HepG2 (cell line): ENCODE results near the gene PEAK1. TPM values are rescaled to one million over a fixed set of nuclear protein-coding genes. Genes with fewer than 3 reads are reported as not detected.

ENCODE experiments used
- ATAC-seq: fragments of 200-7000 bp; cut with Tn5 transposase; 3 replicates; pipeline ENCODE4 v1.9.1; 2020; ENCODE audit warnings: mild to moderate bottlenecking, moderate library complexity
- BruUV-seq: library from RNA; stranded (reverse); fragments of 400-500 nt; replicated peaks from 2 replicates; lab custom pipeline; 2021; lab: Mats Ljungman, UMichigan
- CTCF ChIA-PET: fragments of 300-600 bp; formaldehyde crosslinking; extraction: SDS; loops from one replicate; lab custom pipeline; 2021; ENCODE audit warnings: low total read pairs, inconsistent platforms, low intra/inter-chr PET ratio; lab: Yijun Ruan, JAX
- POLR2A ChIA-PET: fragments of 350-600 bp; sonication (Branson Sonifier 250); formaldehyde crosslinking; loops from one replicate; lab custom pipeline; 2020; ENCODE audit warnings: antibody characterized with exemption, inconsistent platforms; lab: Yijun Ruan, JAX
- DNase-seq: peaks from one replicate; pipeline ENCODE4 v3.0.0-alpha.2; 2015; ENCODE audit warnings: low spot score
- FAIRE-seq: peaks from 3 replicates; lab custom pipeline; 2011; peaks lifted over from hg19 to GRCh38; lab: Jason Lieb, UNC
- H2AFZ ChIP-seq: one replicate; pipeline ENCODE4 v1.6.1; 2011; ENCODE audit warnings: low read length, inconsistent platforms
- H3K27ac ChIP-seq: fragments of 300-600 bp; 3 replicates; pipeline ENCODE4 v1.8.0; 2011; ENCODE audit warnings: mixed run types, mild to moderate bottlenecking, mixed read lengths, low read length, inconsistent platforms; ENCODE audit not compliant: insufficient read depth; ENCODE audit errors: extremely low read length
- H3K27me3 ChIP-seq, 2 experiments: fragments of 200-600 bp in 1 of 2; 2 replicates in 1 of 2; 3 replicates in 1 of 2; pipeline versions ENCODE4 v1.6.0 to v1.8.0; 2011; ENCODE audit warnings: low read length in 2 of 2, mild to moderate bottlenecking in 2 of 2, moderate library complexity in 2 of 2, inconsistent platforms in 1 of 2; ENCODE audit not compliant: insufficient read depth in 2 of 2, control insufficient read depth in 1 of 2
- H3K36me3 ChIP-seq, 2 experiments: fragments of 200-600 bp in 1 of 2; replicated peaks in 1 of 2; 2 replicates in 1 of 2; 3 replicates in 1 of 2; pipeline versions ENCODE4 v1.5.1 to v1.8.0; 2011; ENCODE audit warnings: low read length in 2 of 2, inconsistent platforms in 1 of 2; ENCODE audit not compliant: insufficient read depth in 2 of 2, control insufficient read depth in 1 of 2
- H3K4me1 ChIP-seq: 2 replicates; pipeline ENCODE4 v1.5.1; 2012; ENCODE audit warnings: low read length, inconsistent platforms; ENCODE audit not compliant: insufficient read depth
- H3K4me2 ChIP-seq: 2 replicates; pipeline ENCODE4 v1.6.0; 2011; ENCODE audit warnings: low read depth, low read length, inconsistent platforms
- H3K4me3 ChIP-seq, 3 experiments: fragments of 200-600 bp in 1 of 3; sonication (generic), shearing (Covaris generic) in 1 of 3; replicated peaks in 1 of 3; 2 replicates each; pipeline ENCODE4 v1.5.1; 2011 to 2016; ENCODE audit warnings: low read length in 3 of 3, inconsistent platforms in 2 of 3, low read depth in 2 of 3, mild to moderate bottlenecking in 2 of 3, control low read depth in 1 of 3, mixed read lengths in 1 of 3; ENCODE audit not compliant: insufficient read depth in 1 of 3
- H3K79me2 ChIP-seq: one replicate; pipeline ENCODE4 v1.6.1; 2011; ENCODE audit warnings: low read length, inconsistent platforms; ENCODE audit not compliant: insufficient read depth
- H3K9ac ChIP-seq: 2 replicates; pipeline ENCODE4 v1.6.0; 2011; ENCODE audit warnings: mild to moderate bottlenecking, low read depth, low read length, inconsistent platforms; ENCODE audit not compliant: insufficient read depth
- H3K9me3 ChIP-seq: 2 replicates; pipeline ENCODE4 v1.5.1; 2012; ENCODE audit warnings: mild to moderate bottlenecking, low read length
- H4K20me1 ChIP-seq: 2 replicates; pipeline ENCODE4 v1.6.0; 2011; ENCODE audit warnings: inconsistent platforms, mild to moderate bottlenecking, low read length, moderate library complexity; ENCODE audit not compliant: insufficient read depth
- ATAD3A ChIP-seq: sonication (generic); formaldehyde crosslinking; IDR thresholded peaks from 2 replicates; pipeline ENCODE4 v1.4.0; 2020; ENCODE audit warnings: missing genetic modification reagents
- GLMP ChIP-seq: sonication (generic); formaldehyde crosslinking; IDR thresholded peaks from 2 replicates; pipeline ENCODE4 v1.9.0; 2021; ENCODE audit warnings: missing genetic modification reagents, mild to moderate bottlenecking, borderline replicate concordance
- IKZF1 ChIP-seq: fragments of 450-650 bp; IDR thresholded peaks from 2 replicates; pipeline ENCODE4 v1.7.1; 2016
- KLF12 ChIP-seq: sonication (generic); formaldehyde crosslinking; IDR thresholded peaks from 2 replicates; pipeline ENCODE4 v1.4.0; 2020; ENCODE audit warnings: missing genetic modification reagents, borderline replicate concordance
- MYNN ChIP-seq: sonication (generic); formaldehyde crosslinking; IDR thresholded peaks from 2 replicates; pipeline ENCODE4 v1.4.0; 2020; ENCODE audit warnings: mild to moderate bottlenecking, low read depth, missing genetic modification reagents
- POGZ ChIP-seq: sonication (generic); formaldehyde crosslinking; IDR thresholded peaks from 2 replicates; pipeline ENCODE4 v1.4.0; 2020; ENCODE audit warnings: mild to moderate bottlenecking, missing genetic modification reagents
- SKI ChIP-seq: fragments of 450-650 bp; IDR thresholded peaks from one replicate; pipeline ENCODE4 v1.6.1; 2018; ENCODE audit warnings: mild to moderate bottlenecking; ENCODE audit not compliant: partially characterized antibody
- THAP11 ChIP-seq: IDR thresholded peaks from 2 replicates; pipeline ENCODE4 v1.6.1; 2016; ENCODE audit warnings: missing biosample characterization, missing genetic modification reagents
- THAP8 ChIP-seq: sonication (generic); formaldehyde crosslinking; IDR thresholded peaks from 2 replicates; pipeline ENCODE4 v1.5.1; 2020; ENCODE audit warnings: missing genetic modification reagents, mild to moderate bottlenecking, borderline replicate concordance
- XBP1 ChIP-seq: sonication (generic); formaldehyde crosslinking; IDR thresholded peaks from 2 replicates; pipeline ENCODE4 v1.5.0; 2020; ENCODE audit warnings: missing genetic modification reagents
- ZNF567 ChIP-seq: sonication (generic); formaldehyde crosslinking; IDR thresholded peaks from 2 replicates; pipeline ENCODE4 v1.8.1; 2023; ENCODE audit warnings: mild to moderate bottlenecking, missing genetic modification reagents, borderline replicate concordance
- ZNF660 ChIP-seq: sonication (generic); formaldehyde crosslinking; IDR thresholded peaks from 2 replicates; pipeline ENCODE4 v1.5.1; 2020; ENCODE audit warnings: mild to moderate bottlenecking, low read depth, missing genetic modification reagents, borderline replicate concordance
- ZNF672 ChIP-seq: sonication (generic); formaldehyde crosslinking; IDR thresholded peaks from 2 replicates; pipeline ENCODE4 v1.8.1; 2022; ENCODE audit warnings: missing genetic modification reagents
- in situ Hi-C: cut with HindIII; loops from 2 replicates; pipeline ENCODE4 v1.10.0; 2017; ENCODE audit warnings: low pct_unique_long_range_greater_than_20kb; ENCODE audit not compliant: extremely low pct_ligation_motif_present
- intact Hi-C: fragments of 100-400 bp; cut with micrococcal nuclease; formaldehyde crosslinking; loops from one replicate; pipeline ENCODE4 v1.10.0; 2022; ENCODE audit not compliant: unreplicated experiment
- polyA plus RNA-seq, 8 experiments: library from polyadenylated mRNA; depleted of rRNA in 3 of 8; stranded (reverse) in 7 of 8; unstranded in 1 of 8; fragments of >200 nt; fragmentation: Illumina TruSeq in 4 of 8; extraction: Trizol in 4 of 8; gene quantifications; 2 replicates each; pipeline versions ENCODE4 v1.2.1 to v1.2.3, GENCODE V29; 2011 to 2016; ENCODE audit warnings: low read depth in 4 of 8, missing spikeins in 1 of 8, mixed read lengths in 1 of 8; ENCODE audit not compliant: insufficient read depth in 1 of 8
- total RNA-seq, 5 experiments: library from RNA; depleted of rRNA; stranded (reverse); fragments of >200 nt; fragmentation: Illumina TruSeq; extraction: Trizol; gene quantifications; 2 replicates each; pipeline ENCODE4 v1.2.3, GENCODE V29; 2016; ENCODE audit warnings: low read depth in 1 of 5

Gene PEAK1
- total and polyA plus RNA-seq, 2 of the 13 experiments (the other 11 are each of a cell fraction or from before 2014, with no cell fraction given) = 6.0 to 6.6 TPM

GRCh38 chr15:77384086-77384485, 35.8 kb downstream of the PEAK1 start:
- ATAC-seq = no peak

More at GRCh38 chr15:77384086-77384485, 35.8 kb downstream of the PEAK1 start:
- DNase-seq (no peak), FAIRE-seq (no peak)
- CTCF ChIA-PET = no interaction called here
- H3K9me3 ChIP-seq = no peaks in the 10 kb centered on the region
- no TSS peak for BruUV-seq
- no peaks in the 10 kb centered on the region; a peak in 1 of 5 replicates for H3K36me3 ChIP-seq
- in situ Hi-C loops = no loop called here
- H2AFZ ChIP-seq = no peak overlapping the region
- peaks cover 10% of the 10 kb centered on the region for H3K79me2 ChIP-seq
- no peaks in the 10 kb centered on the region for H3K27me3 ChIP-seq
- H3K4me2 ChIP-seq = no peak overlapping the region
- H4K20me1 ChIP-seq = no peaks in the 10 kb centered on the region
- H3K4me1 ChIP-seq = no peaks in the 10 kb centered on the region
- TF ChIP-seq ZNF660 (no peak), POGZ (no peak), MYNN (CRISPR knock-in tag) (no peak), THAP11 (CRISPR knock-in tag) (no peak), KLF12 (CRISPR knock-in tag) (no peak), GLMP (CRISPR knock-in tag) (no peak), ATAD3A (no peak), XBP1 (CRISPR knock-in tag) (no peak), ZNF672 (CRISPR knock-in tag) (no peak), THAP8 (CRISPR knock-in tag) (no peak), IKZF1 (no peak), SKI (no peak), ZNF567 (CRISPR knock-in tag) (no peak)
- no peak overlapping the region for H3K9ac ChIP-seq
- intact Hi-C loops = no loop called here
- no peak overlapping the region for H3K27ac ChIP-seq
- POLR2A ChIA-PET = no interaction called here
- no peak overlapping the region for H3K4me3 ChIP-seq
